B cell (primary cell): ENCODE results near the gene IFITM1. TPM values are rescaled to one million over a fixed set of nuclear protein-coding genes. Genes with fewer than 3 reads are reported as not detected.

Experiments used
- ATAC-seq: fragments of 200-7000 bp; cut with Tn5 transposase; one replicate; pipeline ENCODE4 v1.10.0; 2021; ENCODE audit warnings: low read depth, mild to moderate bottlenecking, moderate number of reproducible peaks, moderate library complexity
- CTCF ChIA-PET: fragments of 350-600 bp; sonication (Branson Sonifier 250); formaldehyde crosslinking; loops from one replicate; lab custom pipeline; 2021; ENCODE audit warnings: antibody characterized with exemption, inconsistent platforms; lab: Charles Lee
- POLR2A ChIA-PET: fragments of 350-600 bp; sonication (Branson Sonifier 250); formaldehyde crosslinking; loops from one replicate; lab custom pipeline; 2021; ENCODE audit warnings: antibody characterized with exemption; lab: Charles Lee
- DNase-seq: peaks from one replicate; pipeline ENCODE4 v3.0.0; 2013
- H2AFZ ChIP-seq: 2 replicates; pipeline ENCODE4 v1.6.1; 2012; ENCODE audit warnings: mild to moderate bottlenecking, low read depth, low read length; ENCODE audit not compliant: insufficient read depth, poor library complexity, severe bottlenecking
- H3K27ac ChIP-seq, 2 donors: 1 replicate in 1 of 2; 2 replicates in 1 of 2; pipeline ENCODE4 v1.5.1; 2012 to 2013; ENCODE audit warnings: low read length in 2 of 2, mild to moderate bottlenecking in 2 of 2, moderate library complexity in 1 of 2
- H3K27me3 ChIP-seq, 4 experiments: fragments of 200-600 bp in 1 of 4; sonication (generic) in 1 of 4; replicated peaks in 1 of 4; 1 replicate in 2 of 4; 2 replicates in 2 of 4; pipeline versions ENCODE4 v1.6.1 to v1.7.0; 2013 to 2016; ENCODE audit warnings: low read length in 3 of 4, mild to moderate bottlenecking in 2 of 4, mixed read lengths in 1 of 4, moderate library complexity in 1 of 4; ENCODE audit not compliant: insufficient read depth in 4 of 4, control insufficient read depth in 3 of 4; ENCODE audit errors: control extremely low read depth in 1 of 4
- H3K36me3 ChIP-seq, 2 experiments: replicated peaks in 1 of 2; 1 replicate in 1 of 2; 2 replicates in 1 of 2; pipeline versions ENCODE4 v1.6.1 to v1.7.1; 2013; ENCODE audit warnings: low read length in 1 of 2; ENCODE audit not compliant: insufficient read depth in 2 of 2, control insufficient read depth in 1 of 2; ENCODE audit errors: control extremely low read depth in 1 of 2, extremely low read depth in 1 of 2
- H3K4me1 ChIP-seq, 2 donors: fragments of 200-600 bp in 1 of 2; sonication (generic) in 1 of 2; 1 replicate in 1 of 2; 2 replicates in 1 of 2; pipeline versions ENCODE4 v1.5.1 to v1.6.1; 2013 to 2017; ENCODE audit warnings: low read length in 2 of 2; ENCODE audit not compliant: control insufficient read depth in 2 of 2, insufficient read depth in 2 of 2
- H3K4me2 ChIP-seq: replicated peaks from 2 replicates; pipeline ENCODE3; 2012; ENCODE audit warnings: mild to moderate bottlenecking, low read depth, low read length; ENCODE audit not compliant: poor library complexity, severe bottlenecking
- H3K4me3 ChIP-seq, 5 experiments: fragments of 200-600 bp in 1 of 5; sonication (generic) in 1 of 5; 1 replicate in 3 of 5; 2 replicates in 2 of 5; pipeline versions ENCODE4 v1.5.1 to v1.7.0; 2011 to 2016; ENCODE audit warnings: low read length in 4 of 5, mild to moderate bottlenecking in 4 of 5, low read depth in 2 of 5, control low read depth in 1 of 5, moderate library complexity in 1 of 5; ENCODE audit not compliant: insufficient read depth in 1 of 5; ENCODE audit errors: control extremely low read depth in 1 of 5, extremely low read depth in 1 of 5
- H3K79me2 ChIP-seq: fragments of 200-600 bp; sonication (generic); one replicate; pipeline ENCODE4 v1.6.0; 2016; ENCODE audit warnings: low read length; ENCODE audit not compliant: control insufficient read depth, insufficient read depth
- H3K9ac ChIP-seq: fragments of 200-600 bp; sonication (generic); 2 replicates; pipeline ENCODE4 v1.6.1; 2017; ENCODE audit warnings: mild to moderate bottlenecking, low read length, moderate library complexity
- H3K9me3 ChIP-seq, 3 donors: one replicate each; pipeline versions ENCODE4 v1.6.1 to v1.7.1; 2013; ENCODE audit warnings: low read length in 2 of 3; ENCODE audit not compliant: control insufficient read depth in 2 of 3, insufficient read depth in 1 of 3; ENCODE audit errors: control extremely low read depth in 1 of 3
- H4K20me1 ChIP-seq: 2 replicates; pipeline ENCODE4 v1.6.0; 2012; ENCODE audit warnings: mild to moderate bottlenecking, low read length; ENCODE audit not compliant: insufficient read depth, control insufficient read depth, poor library complexity, severe bottlenecking
- H3K27ac Mint-ChIP-seq: one replicate; pipeline ENCODE4 v1.8.0; 2021; ENCODE audit warnings: mixed read lengths
- H3K27me3 Mint-ChIP-seq: one replicate; pipeline ENCODE4 v1.8.0; 2021; ENCODE audit warnings: mixed read lengths
- H3K4me1 Mint-ChIP-seq: one replicate; pipeline ENCODE4 v1.8.0; 2021; ENCODE audit warnings: mixed read lengths
- H3K4me3 Mint-ChIP-seq: one replicate; pipeline ENCODE4 v1.8.0; 2021; ENCODE audit warnings: mixed read lengths
- H3K9me3 Mint-ChIP-seq: one replicate; pipeline ENCODE4 v1.8.0; 2022; ENCODE audit warnings: mixed read lengths; ENCODE audit not compliant: insufficient read depth
- CTCF ChIP-seq: fragments of 200-600 bp; IDR thresholded peaks from one replicate; pipeline ENCODE4 v1.8.0; 2022; ENCODE audit warnings: antibody characterized with exemption, mild to moderate bottlenecking
- EZH2 ChIP-seq: IDR thresholded peaks from 2 replicates; pipeline ENCODE4 v1.6.1; 2012; ENCODE audit warnings: borderline replicate concordance, low read depth, mild to moderate bottlenecking, moderate library complexity, low read length; ENCODE audit not compliant: insufficient read depth, poor library complexity, severe bottlenecking
- WGBS: methylation state at CpG from one replicate; pipeline ENCODE4 v1.1.5; 2013; ENCODE audit warnings: missing lambda C conversion rate; ENCODE audit not compliant: insufficient coverage; 5-methylcytosine and 5-hydroxymethylcytosine counted together
- intact Hi-C: fragments of 100-400 bp; cut with micrococcal nuclease; formaldehyde crosslinking; loops from one replicate; pipeline ENCODE4 v1.10.0; 2022
- polyA plus RNA-seq: library from polyadenylated mRNA; depleted of rRNA; stranded (reverse); fragments of >200 nt; gene quantifications from 2 replicates; pipeline ENCODE4 v1.2.3, GENCODE V29; 2012
- total RNA-seq, 2 donors: library from RNA; stranded (reverse); fragments of 120-200 nt in 1 of 2; gene quantifications; 1 replicate in 1 of 2; 2 replicates in 1 of 2; pipeline versions ENCODE4 v1.2.3 to v1.2.4, GENCODE V29; 2013 to 2022

The IFITM1 gene
- total and polyA plus RNA-seq, 2 donors (not counting 1 experiment from before 2014, with no cell fraction given) = 19.5 to 83.7 TPM

DNA sequence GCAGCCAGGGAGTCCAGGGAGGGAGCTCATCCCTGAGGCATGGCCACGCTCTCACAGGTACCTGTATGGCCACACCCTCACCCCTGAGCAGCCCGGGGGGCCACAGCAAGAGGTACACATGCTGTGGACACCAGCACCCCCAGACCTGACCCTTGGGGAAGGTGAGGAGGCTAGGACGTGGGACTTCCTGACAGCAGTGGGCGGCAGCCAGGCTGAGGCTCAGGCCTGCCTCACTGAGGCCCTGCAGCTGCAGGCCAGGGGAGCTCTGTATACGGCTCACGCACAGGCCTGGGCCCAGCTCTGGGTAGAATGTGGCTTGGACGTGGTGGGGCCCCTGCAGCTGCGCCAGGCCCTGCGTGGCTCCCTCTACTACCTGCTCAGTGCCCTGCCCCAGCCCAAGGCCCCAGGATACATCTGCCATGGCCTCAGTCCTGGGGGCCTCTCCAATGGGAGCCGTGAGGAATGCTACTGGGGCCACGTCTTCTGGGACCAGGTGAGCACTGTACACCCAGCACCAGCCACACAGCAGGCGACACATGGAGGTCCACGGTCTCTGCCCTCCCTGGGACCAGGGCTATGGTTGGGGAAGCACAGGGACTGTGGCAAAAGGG, 23.1 kb upstream of the IFITM1 start:
- Histone ChIP-seq H4K20me1 (no peaks in the 10 kb centered on the region), H3K9ac (no peak overlapping the region), H3K27me3 (peaks cover 0 to 11% (median 3%) of the 10 kb centered on the region in 4 experiments), H2AFZ (no peak overlapping the region), H3K4me2 (peak overlapping the region; percentile 99), H3K79me2 (peaks cover 8% of the 10 kb centered on the region), H3K36me3 (no peaks in the 10 kb centered on the region), H3K9me3 (no peaks in the 10 kb centered on the region), H3K4me3 (no peak overlapping the region), H3K27ac (no peak overlapping the region), H3K4me1 (peaks cover 18 to 25% of the 10 kb centered on the region in 2 donors)
- no peak for ATAC-seq
- WGBS = 91% methylated on average over 9 of the region's 13 CpGs
- Mint-ChIP-seq H3K4me3 (peak overlapping the region; percentile 44), H3K27me3 (peaks cover 4% of the 10 kb centered on the region), H3K4me1 (peaks cover 20% of the 10 kb centered on the region), H3K27ac (peak overlapping the region; percentile 20), H3K9me3 (no peaks in the 10 kb centered on the region)
- ChIA-PET POLR2A (interaction anchor here (1.8 to 2.7 kb wide), 2 partner anchors 11 to 23 kb away, joined by 5 to 9 read pairs; no protein-coding TSS in a partner anchor), CTCF (interaction anchor here (1.4 to 5.6 kb wide), 2 partner anchors 22 to 40 kb away, joined by 5 to 35 read pairs; no protein-coding TSS in a partner anchor)
- no peak for DNase-seq
- no peak for TF ChIP-seq EZH2
- TF ChIP-seq CTCF = no peak
- intact Hi-C loops = no loop called here
